ENCODE results near the gene GPT2. TPM values are rescaled to one million over a fixed set of nuclear protein-coding genes. Genes with fewer than 3 reads are reported as not detected.

The GPT2 gene
- total and polyA plus RNA-seq, 5 experiments from 2014 or later: 0.19 to 3.4 (median 1.5) TPM; not detected in 1

DNA sequence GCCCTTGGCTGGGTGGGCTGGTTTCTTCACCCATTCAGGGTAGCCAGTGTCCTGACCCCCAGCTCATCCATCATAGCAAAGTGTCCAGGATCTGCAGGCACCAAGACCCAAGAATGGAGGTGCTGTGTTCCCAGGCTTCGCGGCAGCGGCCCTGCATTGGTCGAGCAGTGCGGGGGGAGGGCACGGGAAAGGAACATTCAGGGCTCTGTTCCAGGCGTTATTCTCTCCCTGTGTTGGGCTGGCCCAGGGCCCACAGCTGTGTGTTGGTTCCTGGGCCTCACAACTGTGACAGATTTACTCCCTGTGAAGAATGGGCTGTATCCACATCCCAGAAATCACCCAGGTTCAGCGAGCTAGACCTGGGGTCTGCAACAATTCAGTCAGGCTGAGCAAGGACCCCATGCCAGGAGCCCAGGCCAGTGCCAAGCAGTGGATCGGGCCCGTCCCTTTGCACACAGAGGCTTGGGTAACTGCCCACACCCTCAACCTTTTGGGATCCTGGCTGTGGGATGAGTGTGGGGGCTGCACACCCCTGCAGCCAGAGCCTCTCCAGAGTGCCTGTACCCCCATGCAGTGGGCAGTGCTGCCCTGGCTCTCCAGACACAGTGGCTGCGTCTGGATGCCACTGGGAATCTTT lies 10.0 kb downstream of the GPT2 start:
- peaks cover 0 to 10% (median 0%) of the 10 kb centered on the region in 5 donors for H3K27me3 Mint-ChIP-seq
- POLR2A ChIA-PET: no interaction called here
- ATAC-seq: no peak
- no peaks in the 10 kb centered on the region for H3K36me3 Mint-ChIP-seq
- peaks cover 0 to 6% (median 3%) of the 10 kb centered on the region in 4 donors for H3K4me1 Mint-ChIP-seq
- H3K4me3 Mint-ChIP-seq: no peak overlapping the region
- H3K9me3 Mint-ChIP-seq: no peaks in the 10 kb centered on the region
- H3K27ac Mint-ChIP-seq: no peak overlapping the region
- no peak for DNase-seq

DNA sequence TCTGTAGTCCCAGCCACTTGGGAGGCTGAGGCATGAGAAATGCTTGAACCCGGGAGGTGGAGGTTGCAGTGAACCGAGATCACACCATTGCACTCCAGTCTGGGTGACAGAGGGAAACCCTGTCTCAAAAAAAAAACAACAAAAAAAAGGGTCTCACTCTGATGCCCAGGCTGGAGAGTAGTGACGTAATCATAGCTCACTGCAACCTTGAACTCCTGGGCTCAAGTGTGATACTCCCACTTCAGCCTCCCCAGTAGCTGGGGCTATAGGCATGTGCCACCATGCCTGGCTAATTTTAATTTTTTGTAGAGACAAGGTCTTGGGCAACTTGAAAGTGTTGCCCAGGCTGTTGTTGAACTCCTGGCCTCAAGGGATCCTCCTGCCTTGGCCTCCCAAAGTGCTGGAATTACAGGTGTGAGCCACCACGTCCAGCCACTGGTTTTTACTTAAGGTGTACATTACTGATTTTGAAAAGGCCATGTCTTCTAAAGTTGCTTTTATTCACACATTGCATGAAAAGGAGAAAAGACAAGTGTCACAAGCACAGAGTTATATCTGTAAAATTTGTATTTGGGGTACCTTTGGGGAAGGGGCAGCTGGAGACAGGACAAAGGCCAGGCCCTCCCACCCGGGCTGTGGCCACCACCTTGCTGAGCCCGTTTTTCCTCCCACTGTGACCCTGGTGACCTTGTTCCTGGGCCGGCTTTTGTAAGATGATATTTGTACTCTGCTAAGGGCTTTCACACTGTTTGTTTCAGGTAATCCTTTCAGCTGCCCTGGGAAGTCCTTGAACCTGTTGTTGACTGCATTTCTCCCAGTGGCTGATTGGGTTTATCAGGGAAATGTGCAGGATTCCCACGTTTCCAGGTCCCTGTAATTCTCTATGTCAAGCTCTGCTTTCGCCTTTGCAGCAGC lies 11.5 kb downstream of the GPT2 start:
- DNase-seq: no peak
- no peaks in the 10 kb centered on the region for H3K36me3 Mint-ChIP-seq

DNA sequence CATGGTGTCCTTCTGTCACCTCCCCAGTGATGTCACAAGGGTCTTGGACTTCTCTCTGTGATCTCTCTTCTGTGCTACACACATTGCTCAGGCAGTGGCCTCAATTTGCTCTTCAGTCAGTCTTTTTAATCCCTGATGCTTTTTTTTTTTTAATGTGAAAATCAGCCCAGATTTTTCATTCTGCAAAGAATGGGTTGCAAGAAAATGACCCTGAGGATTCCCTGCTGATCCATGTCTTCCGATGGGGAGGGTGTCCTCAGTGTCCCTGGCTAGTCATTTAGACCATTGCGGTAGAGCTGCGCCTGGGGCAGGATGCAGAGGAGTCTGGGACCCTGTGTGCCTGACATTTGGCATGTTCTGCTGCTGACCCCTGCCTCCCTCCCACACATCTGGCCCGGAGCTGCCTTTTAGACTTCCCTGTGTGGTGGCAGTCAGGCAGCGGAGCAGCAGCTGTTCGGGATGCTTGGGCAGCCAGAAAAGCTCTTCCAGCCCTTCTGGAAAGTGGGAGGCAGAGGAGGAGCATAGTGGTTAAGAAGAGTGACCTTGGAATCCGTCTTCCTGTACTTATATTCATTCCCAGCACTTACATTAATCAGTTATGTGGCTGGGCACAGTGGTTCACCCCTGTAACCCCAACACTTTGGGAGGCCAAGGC lies 12.3 kb downstream of the GPT2 start:
- POLR2A ChIA-PET: no interaction called here
- Mint-ChIP-seq H3K36me3 (no peaks in the 10 kb centered on the region), H3K27ac (no peak overlapping the region), H3K9me3 (no peaks in the 10 kb centered on the region), H3K4me1 (peaks cover 0 to 6% (median 3%) of the 10 kb centered on the region in 4 donors), H3K4me3 (no peak overlapping the region), H3K27me3 (peaks cover 0 to 10% (median 0%) of the 10 kb centered on the region in 5 donors)
- DNase-seq (no peak), ATAC-seq (no peak)

More for the DNA sequence above, 11.5 kb downstream of the GPT2 start:
- Mint-ChIP-seq H3K27me3 (peaks cover 0 to 10% (median 0%) of the 10 kb centered on the region in 5 donors), H3K27ac (no peak overlapping the region), H3K9me3 (no peaks in the 10 kb centered on the region), H3K4me3 (no peak overlapping the region), H3K4me1 (peaks cover 0 to 6% (median 3%) of the 10 kb centered on the region in 4 donors)
- POLR2A ChIA-PET: no interaction called here
- ATAC-seq: no peak

DNA sequence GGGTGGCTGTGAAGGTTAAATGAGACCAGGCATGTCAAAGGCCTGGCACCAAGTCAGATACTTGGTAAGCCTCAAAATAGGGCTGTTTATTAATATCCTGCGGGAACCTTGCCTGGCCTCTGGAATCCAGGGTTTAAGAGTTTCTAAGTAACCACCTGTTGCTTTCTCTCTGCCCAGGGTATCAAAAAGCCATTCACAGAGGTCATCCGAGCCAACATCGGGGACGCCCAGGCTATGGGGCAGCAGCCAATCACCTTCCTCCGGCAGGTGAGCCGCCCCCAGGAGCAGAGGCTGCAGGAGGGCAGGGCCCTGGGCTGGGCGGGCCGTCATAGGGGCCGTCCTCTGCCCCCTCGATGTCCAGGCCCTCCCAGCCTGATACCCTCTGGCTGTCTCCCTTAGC lies 13.3 kb downstream of the GPT2 start:
- DNase-seq: no peak
- H3K27ac Mint-ChIP-seq: no peak overlapping the region
- no peaks in the 10 kb centered on the region for H3K27me3 Mint-ChIP-seq
- H3K9me3 Mint-ChIP-seq: no peaks in the 10 kb centered on the region
- no peaks in the 10 kb centered on the region for H3K36me3 Mint-ChIP-seq
- POLR2A ChIA-PET: no interaction called here
- H3K4me1 Mint-ChIP-seq: peaks cover 0 to 6% (median 3%) of the 10 kb centered on the region in 4 donors
- ATAC-seq: no peak
- H3K4me3 Mint-ChIP-seq: no peak overlapping the region

DNA sequence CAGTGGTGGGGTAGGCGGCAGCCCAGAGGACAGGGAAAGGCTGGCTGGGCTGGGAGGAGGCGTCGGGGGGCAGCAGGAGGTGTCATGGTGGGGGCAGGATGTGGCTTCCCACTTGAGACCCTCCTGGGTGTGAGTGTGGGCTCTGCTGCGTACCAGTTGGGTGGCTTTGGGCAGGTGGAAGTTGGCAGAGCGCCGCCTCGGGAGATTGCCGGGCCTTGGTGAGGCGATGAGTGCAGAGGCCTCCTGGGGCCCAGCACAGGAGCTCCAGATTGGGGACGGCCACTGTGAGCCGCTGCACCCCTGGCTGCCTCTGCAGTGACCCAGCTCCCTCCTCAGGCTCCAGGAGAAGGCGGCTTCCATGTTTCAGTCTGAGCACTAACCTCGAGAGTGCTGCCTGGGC lies 13.8 kb downstream of the GPT2 start:
- no peaks in the 10 kb centered on the region for H3K36me3 Mint-ChIP-seq

DNA sequence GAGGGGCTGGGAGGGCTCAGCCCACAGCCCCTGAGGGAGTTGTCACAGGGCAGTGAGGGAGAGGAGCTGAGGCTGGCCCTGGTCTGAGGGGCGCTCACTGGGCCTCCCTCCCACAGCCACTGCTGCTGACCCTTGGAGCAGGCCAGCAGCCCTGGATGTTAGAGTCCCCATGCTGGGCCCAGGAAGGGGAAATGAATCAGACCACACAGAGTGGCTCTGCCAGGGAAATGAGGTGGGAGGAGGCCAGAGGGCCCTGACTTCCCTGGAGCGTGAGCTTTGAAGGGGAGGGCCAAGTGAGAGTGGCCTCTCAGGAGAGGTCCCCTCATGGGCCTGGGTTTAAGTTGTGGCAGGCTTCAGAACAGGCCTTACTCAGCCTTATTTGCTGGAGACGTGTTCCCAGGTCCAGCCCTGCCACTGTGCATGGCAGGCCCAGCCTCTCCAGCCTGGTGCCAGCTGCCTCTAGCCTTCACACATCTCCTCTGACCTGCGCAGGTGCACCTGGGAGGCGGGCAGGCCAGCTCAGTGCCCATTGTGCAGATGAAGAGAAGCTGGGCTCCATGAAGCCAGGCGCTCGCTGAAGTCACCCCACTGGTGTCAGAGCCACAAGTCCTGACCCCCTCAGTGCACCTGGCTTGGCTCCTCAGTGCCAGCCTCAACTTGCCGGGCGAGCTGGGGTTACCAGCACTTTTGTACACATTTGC lies 15.4 kb downstream of the GPT2 start:
- Mint-ChIP-seq H3K9me3 (no peaks in the 10 kb centered on the region), H3K36me3 (no peaks in the 10 kb centered on the region), H3K27ac (no peak overlapping the region), H3K4me3 (no peak overlapping the region), H3K4me1 (peaks cover 0 to 6% (median 3%) of the 10 kb centered on the region in 4 donors), H3K27me3 (no peaks in the 10 kb centered on the region)
- POLR2A ChIA-PET: interaction anchor here (0.7 kb wide), 1 partner anchor 9 kb away, joined by 3 read pairs; no protein-coding TSS in a partner anchor
- ATAC-seq (no peak), DNase-seq (no peak)

More for the DNA sequence above, 13.8 kb downstream of the GPT2 start:
- DNase-seq (no peak), ATAC-seq (no peak)
- Mint-ChIP-seq H3K4me1 (peaks cover 0 to 6% (median 3%) of the 10 kb centered on the region in 4 donors), H3K27me3 (no peaks in the 10 kb centered on the region), H3K27ac (no peak overlapping the region), H3K9me3 (no peaks in the 10 kb centered on the region), H3K4me3 (no peak overlapping the region)
- POLR2A ChIA-PET: no interaction called here

DNA sequence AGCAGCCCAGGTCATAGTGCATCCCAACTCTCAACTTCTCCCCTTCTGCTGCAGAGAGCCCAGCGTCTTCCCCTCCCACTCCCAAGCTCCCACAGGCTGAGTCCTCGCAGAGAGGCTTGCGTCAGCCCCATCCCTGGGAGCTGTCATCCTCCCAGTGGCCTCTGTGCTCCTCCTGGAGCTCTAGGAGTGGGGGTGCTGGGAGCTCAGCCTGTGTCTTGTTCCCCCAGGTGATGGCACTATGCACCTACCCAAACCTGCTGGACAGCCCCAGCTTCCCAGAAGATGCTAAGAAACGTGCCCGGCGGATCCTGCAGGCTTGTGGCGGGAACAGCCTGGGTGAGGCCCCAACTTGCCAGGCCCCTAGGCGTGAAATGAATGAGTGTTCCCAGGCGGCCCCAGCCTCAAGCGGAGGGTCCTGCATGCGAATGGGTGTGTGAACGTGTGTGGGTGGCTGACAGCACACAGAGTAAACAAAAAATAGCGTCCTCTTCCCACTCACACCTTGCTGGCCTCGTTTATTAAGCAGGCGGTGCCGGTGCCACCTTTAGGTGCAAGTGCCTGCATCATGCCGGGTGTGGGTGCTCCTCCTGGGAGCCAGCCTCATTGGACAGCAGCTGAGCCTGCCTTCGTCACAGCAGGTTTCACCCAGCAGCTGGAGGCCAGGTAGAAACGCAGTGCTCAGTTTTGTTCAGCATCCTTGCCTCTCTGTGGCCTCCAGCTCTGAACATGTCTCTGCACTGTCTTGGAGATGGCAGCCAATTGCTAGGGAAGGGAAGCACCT lies 16.5 kb downstream of the GPT2 start:
- H3K27ac Mint-ChIP-seq: no peak overlapping the region
- no peak overlapping the region for H3K4me3 Mint-ChIP-seq
- H3K9me3 Mint-ChIP-seq: no peaks in the 10 kb centered on the region
- DNase-seq (no peak), ATAC-seq (no peak)
- peaks cover 0 to 6% (median 3%) of the 10 kb centered on the region in 4 donors for H3K4me1 Mint-ChIP-seq
- POLR2A ChIA-PET: no interaction called here
- H3K36me3 Mint-ChIP-seq: no peaks in the 10 kb centered on the region
- H3K27me3 Mint-ChIP-seq: no peaks in the 10 kb centered on the region

DNA sequence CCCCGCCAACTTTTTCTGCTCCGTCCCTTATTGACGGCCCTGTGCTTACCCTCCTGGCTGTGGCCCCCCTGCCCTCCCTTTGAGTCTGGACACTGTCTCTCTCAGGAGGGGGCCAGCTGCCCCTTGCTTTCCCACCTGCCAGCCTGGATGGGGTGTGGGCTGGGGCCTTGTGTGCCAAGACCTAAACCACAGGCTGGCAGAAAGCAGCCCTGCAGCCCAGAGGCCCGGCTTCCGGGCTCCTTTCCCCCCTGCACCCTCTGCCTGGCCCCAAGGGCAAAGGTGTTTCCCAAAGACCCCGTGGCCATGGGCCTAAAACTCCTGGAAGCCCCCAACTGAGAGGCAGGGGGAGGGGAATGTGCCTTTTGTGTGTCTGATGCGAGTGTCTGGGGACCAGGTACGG lies 17.5 kb downstream of the GPT2 start:
- no peak for ATAC-seq
- Mint-ChIP-seq H3K36me3 (no peaks in the 10 kb centered on the region), H3K27ac (peak overlapping the region in 1 of 10 donors; percentile 50), H3K4me3 (no peak overlapping the region), H3K4me1 (peaks cover 0 to 6% (median 3%) of the 10 kb centered on the region in 4 donors), H3K27me3 (no peaks in the 10 kb centered on the region), H3K9me3 (no peaks in the 10 kb centered on the region)
- no peak for DNase-seq
- POLR2A ChIA-PET: no interaction called here

DNA sequence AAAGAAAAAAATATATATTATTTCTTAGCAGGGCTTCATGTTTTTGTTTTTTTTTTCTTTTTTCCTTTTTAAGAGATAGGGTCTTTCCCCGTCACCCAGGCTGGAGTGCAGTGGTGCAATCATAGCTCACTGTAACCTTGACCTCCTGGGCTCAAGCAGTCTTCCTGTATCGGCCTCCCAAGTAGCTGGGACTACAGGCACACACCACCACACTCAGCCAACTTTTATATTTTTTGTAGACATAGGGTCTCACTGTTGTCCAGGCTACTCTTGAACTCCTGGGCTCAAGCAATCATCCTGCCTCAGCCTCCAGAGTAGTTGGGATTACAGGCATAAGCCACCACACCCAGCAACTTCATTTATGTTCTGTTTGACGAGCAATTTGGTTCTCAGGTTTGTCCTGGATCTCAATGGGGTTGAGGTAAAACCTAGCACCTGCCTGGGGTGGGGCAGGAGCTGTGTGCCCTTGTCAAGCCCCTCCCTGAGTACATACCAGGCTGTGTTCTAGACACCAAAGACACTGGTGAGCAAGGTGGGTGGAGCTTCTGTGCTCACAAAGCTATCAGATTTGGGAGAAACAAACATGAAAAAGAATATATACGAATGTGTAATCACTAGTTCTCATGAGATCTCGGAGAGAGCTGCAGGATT lies 19.2 kb downstream of the GPT2 start:
- H3K4me3 Mint-ChIP-seq: no peak overlapping the region
- no peaks in the 10 kb centered on the region for H3K9me3 Mint-ChIP-seq
- POLR2A ChIA-PET: no interaction called here
- peaks cover 0 to 3% (median under 1%) of the 10 kb centered on the region in 4 donors for H3K4me1 Mint-ChIP-seq
- no peak for ATAC-seq
- H3K36me3 Mint-ChIP-seq: no peaks in the 10 kb centered on the region
- no peaks in the 10 kb centered on the region for H3K27me3 Mint-ChIP-seq
- DNase-seq: no peak
- no peak overlapping the region for H3K27ac Mint-ChIP-seq

DNA sequence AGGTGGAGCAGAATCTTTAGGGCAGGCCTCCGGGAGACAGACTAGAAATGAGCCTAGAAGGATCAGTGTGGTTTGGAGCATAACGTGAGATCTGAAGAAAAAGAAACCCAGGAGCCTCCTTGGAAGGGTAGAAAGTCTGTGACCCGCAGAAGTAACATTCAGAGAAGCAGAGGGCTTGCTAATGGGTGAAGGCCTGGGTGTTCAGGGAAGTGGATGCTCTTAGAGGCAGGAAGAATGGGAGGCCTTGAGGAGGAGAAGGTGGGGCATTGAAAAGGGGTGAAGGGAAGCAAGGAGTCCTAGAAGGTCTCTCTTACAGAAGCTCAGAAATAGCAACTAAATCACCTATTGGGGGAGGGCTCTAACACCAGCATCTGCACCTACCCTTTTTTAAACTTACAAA lies 20.3 kb downstream of the GPT2 start:
- H3K4me3 Mint-ChIP-seq: no peak overlapping the region
- no peak for ATAC-seq

DNA sequence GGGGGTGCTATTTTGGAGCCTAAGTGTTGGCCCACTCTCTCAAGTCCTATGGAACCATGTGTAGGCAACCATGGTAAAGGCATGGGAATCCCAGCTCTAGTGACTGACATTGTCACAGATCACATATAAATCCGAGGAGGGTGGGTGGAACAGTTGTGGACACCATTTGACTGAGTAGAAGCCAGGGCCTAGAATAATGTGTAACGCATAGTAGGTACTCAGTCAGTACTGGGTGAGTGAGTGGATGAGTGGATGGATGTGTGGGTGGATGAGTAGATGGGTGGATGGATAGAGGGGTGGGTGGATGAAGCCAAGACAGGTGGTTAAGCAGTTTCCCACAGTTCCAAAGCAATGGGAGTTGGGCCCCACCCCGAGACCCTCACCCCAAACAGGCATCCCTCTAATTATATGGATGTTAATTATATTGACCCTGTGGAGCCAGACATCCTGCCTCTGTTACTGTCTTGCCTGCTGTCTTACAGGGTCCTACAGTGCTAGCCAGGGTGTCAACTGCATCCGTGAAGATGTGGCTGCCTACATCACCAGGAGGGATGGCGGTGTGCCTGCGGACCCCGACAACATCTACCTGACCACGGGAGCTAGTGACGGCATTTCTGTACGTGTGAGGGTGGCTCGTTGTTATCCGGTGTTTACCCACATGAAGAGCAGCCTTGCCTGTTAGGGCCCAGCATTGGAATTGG lies 22.3 kb downstream of the GPT2 start:
- POLR2A ChIA-PET: no interaction called here
- Mint-ChIP-seq H3K36me3 (no peaks in the 10 kb centered on the region), H3K9me3 (no peaks in the 10 kb centered on the region), H3K27me3 (no peaks in the 10 kb centered on the region), H3K4me3 (no peak overlapping the region), H3K4me1 (peaks cover 0 to 6% (median 2%) of the 10 kb centered on the region in 4 donors), H3K27ac (peak overlapping the region in 1 of 10 donors; percentile 12)
- no peak for DNase-seq
- ATAC-seq: no peak

More for the DNA sequence above, 20.3 kb downstream of the GPT2 start:
- Mint-ChIP-seq H3K27me3 (no peaks in the 10 kb centered on the region), H3K36me3 (no peaks in the 10 kb centered on the region), H3K27ac (no peak overlapping the region), H3K4me1 (peaks cover 0 to 4% (median 2%) of the 10 kb centered on the region in 4 donors), H3K9me3 (no peaks in the 10 kb centered on the region)
- POLR2A ChIA-PET: no interaction called here
- DNase-seq: no peak

Measured in naive thymus-derived CD8-positive, alpha-beta T cell (primary cell).